Ishikawa (cell line): ENCODE results near the gene ATP1B3.

Experiments
- CEBPB ChIP-seq: IDR thresholded peaks from 2 replicates; pipeline ENCODE4 v1.6.1; 2012
- CREB1 ChIP-seq: IDR thresholded peaks from 2 replicates; pipeline ENCODE4 v1.6.1; 2012; ENCODE audit warnings: low read depth
- EP300 ChIP-seq: IDR thresholded peaks from 2 replicates; pipeline ENCODE4 v1.6.1; 2012; ENCODE audit warnings: borderline replicate concordance
- RAD21 ChIP-seq: IDR thresholded peaks from 2 replicates; pipeline ENCODE4 v1.6.1; 2012; ENCODE audit warnings: low read depth
- TAF1 ChIP-seq: IDR thresholded peaks from 2 replicates; pipeline ENCODE4 v1.6.1; 2012; ENCODE audit warnings: low read depth, mild to moderate bottlenecking
- YY1 ChIP-seq: IDR thresholded peaks from 2 replicates; pipeline ENCODE4 v1.6.1; 2012; ENCODE audit warnings: low read depth
- TF ChIP-seq, protein P1 (sequence below): IDR thresholded peaks from 2 replicates; pipeline ENCODE4 v1.6.1; 2012; ENCODE audit warnings: low read depth, mild to moderate bottlenecking
- TF ChIP-seq, protein P2 (sequence below): IDR thresholded peaks from 2 replicates; pipeline ENCODE4 v1.6.1; 2012

DNA sequence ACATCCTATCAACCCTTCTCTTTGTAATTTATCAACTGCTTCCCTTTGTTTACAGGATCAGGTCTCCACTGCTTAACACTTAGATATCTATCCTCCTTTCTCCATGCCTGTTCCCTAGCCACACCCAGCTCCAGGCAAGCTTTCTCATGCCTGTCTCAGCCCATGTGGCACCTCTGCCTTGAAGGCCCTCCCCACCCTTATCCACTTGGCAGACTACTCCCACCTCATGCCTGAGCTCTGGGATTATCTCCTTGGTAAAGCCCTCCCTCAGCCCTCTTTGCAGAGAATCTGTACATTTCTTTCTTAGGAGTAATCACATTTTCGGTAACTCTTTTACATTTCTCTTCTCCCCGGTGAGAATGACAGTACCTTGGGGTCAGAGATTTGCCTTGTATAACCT is 96.0 kb downstream of the ATP1B3 start:
- no peak for TF ChIP-seq CEBPB
- TF ChIP-seq, protein P1, sequence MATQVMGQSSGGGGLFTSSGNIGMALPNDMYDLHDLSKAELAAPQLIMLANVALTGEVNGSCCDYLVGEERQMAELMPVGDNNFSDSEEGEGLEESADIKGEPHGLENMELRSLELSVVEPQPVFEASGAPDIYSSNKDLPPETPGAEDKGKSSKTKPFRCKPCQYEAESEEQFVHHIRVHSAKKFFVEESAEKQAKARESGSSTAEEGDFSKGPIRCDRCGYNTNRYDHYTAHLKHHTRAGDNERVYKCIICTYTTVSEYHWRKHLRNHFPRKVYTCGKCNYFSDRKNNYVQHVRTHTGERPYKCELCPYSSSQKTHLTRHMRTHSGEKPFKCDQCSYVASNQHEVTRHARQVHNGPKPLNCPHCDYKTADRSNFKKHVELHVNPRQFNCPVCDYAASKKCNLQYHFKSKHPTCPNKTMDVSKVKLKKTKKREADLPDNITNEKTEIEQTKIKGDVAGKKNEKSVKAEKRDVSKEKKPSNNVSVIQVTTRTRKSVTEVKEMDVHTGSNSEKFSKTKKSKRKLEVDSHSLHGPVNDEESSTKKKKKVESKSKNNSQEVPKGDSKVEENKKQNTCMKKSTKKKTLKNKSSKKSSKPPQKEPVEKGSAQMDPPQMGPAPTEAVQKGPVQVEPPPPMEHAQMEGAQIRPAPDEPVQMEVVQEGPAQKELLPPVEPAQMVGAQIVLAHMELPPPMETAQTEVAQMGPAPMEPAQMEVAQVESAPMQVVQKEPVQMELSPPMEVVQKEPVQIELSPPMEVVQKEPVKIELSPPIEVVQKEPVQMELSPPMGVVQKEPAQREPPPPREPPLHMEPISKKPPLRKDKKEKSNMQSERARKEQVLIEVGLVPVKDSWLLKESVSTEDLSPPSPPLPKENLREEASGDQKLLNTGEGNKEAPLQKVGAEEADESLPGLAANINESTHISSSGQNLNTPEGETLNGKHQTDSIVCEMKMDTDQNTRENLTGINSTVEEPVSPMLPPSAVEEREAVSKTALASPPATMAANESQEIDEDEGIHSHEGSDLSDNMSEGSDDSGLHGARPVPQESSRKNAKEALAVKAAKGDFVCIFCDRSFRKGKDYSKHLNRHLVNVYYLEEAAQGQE = no peak
- TF ChIP-seq YY1 = no peak
- no peak for TF ChIP-seq EP300
- TF ChIP-seq, protein P2, sequence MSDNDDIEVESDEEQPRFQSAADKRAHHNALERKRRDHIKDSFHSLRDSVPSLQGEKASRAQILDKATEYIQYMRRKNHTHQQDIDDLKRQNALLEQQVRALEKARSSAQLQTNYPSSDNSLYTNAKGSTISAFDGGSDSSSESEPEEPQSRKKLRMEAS = no peak
- TF ChIP-seq RAD21 = no peak
- TF ChIP-seq TAF1 = no peak
- no peak for TF ChIP-seq CREB1
